22Rv1 (cell line): ENCODE results near the gene MRPL33.
"Not testable (repeated sequence)": the region's sequence is repeated elsewhere in the genome, so short reads cannot be mapped to it uniquely, and the experiment has no call there.

ENCODE experiments used
- H3K27ac ChIP-seq: fragments of 450-650 bp; 2 replicates; pipeline ENCODE4 v1.5.1; 2017
- CTCF ChIP-seq: fragments of 450-650 bp; IDR thresholded peaks from 2 replicates; pipeline ENCODE4 v1.5.1; 2017; ENCODE audit warnings: mild to moderate bottlenecking
- ZFX ChIP-seq: fragments of 450-650 bp; IDR thresholded peaks from 2 replicates; pipeline ENCODE4 v1.6.1; 2017; ENCODE audit warnings: antibody characterized with exemption, borderline replicate concordance

Gene MRPL33

DNA sequence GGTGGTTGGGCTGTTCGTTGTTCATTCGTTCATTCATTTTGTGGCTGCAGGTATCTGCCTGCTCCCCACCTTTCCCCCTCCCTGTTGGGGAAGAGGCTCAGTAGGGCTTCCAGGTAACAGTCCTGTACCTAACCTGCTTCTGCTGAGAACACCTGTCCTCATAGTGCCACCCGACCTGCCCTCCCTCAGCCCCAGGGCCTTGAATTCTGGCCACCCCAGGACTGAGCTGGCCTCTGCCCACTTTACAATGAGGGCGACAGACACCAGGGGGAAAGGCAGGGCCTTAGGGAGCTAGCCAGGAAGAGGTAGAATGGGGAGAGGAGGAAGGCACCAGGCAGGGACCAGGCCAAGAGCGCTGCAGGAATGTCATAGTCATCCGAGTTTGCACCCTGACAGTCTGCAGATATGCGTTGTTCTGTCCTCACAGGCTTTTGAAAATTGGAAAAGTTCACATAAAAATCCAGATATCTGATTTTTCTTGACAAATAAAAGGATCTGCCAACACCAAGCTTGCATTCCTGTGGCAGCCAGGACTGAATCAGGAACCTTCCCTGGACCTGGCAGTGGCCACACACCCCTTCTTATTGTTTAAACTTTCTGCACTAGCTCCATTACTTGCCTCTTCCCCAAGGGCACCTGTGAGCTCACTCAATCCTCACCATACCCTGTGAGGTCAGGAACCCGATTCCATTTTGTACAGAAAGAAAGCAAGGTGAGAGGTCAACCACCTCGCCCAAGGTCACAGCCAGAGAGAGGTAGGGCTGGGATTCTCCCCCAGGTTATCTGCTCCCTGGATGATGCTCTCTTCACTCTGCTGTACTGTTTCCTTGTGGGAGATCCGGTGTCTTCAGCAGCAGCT lies 35.3 kb upstream of the MRPL33 start:
- H3K27ac ChIP-seq, result no peak overlapping the region
- no peak for TF ChIP-seq ZFX

- no peak for TF ChIP-seq CTCF
- no peak for TF ChIP-seq ZFX
- H3K27ac ChIP-seq, result no peak overlapping the region
Measured at GRCh38 chr2:27736890-27737204, 34.7 kb upstream of the MRPL33 start.

DNA sequence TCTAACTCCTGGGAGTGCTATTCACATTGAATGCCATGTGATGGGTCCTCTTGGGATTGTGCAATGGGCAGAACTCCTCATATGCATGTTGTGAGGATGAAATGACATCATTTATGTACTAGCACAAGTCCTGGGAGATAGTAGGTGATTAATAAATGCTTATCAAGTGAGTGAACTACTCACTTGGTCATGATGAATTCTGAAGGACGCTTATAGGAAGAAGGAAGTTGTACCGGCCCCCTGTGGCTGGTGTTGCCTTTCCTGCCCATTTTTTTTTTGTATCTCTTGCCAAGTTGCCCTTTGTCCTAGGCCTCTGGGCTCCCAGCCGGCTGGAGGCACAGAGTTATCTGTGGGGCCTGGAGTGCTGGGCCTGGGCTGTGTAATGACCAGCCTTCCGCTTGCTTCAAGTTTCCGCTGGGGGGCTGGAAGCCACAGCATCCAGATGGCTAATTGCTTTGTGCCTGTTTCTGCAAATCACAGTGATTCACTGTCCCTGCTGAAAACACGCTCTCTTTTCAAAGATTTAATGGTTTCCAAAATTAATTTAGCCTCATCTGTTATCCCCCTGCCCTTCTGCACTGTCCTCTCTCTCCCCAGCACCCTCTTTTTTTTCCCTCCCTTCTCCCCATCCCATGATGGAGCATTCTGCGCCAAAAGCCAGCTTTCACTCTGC lies 33.7 kb upstream of the MRPL33 start:
- H3K27ac ChIP-seq, result no peak overlapping the region
- TF ChIP-seq ZFX (no peak), CTCF (no peak)

DNA sequence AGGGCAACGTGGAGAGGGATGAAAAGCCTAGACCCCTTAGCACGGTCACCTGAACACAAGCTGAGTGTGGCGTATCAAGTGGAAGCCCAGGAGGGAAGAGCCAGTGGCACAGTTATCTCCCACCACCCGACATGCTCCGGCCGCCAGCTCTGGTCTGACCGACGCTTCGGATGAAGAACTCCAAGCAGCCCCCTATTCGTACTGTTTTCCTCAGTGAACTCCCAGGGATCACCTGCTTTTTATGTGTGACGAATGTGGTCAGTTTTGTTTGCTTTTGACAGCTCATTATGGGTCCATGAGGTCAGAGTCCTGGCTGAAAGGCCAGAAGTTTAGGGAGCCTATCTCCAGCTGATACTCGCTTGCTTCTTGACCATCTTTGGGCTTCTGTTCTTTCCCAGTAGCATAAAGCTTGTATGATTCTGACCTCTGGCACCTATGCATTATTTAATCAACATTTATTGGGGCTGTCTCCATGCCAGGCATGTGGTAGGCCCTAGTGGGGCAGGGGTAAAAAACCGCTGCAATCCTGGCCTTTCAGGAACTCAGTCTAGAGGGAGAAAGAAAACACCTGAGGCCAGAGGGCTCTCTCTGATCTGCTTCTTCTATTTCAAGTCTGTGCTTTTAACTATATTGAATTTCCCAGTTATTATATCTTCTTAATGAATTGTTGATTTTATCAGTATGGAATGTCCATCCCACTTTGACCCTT lies 33.0 kb upstream of the MRPL33 start:
- no peak for TF ChIP-seq ZFX
- no peak for TF ChIP-seq CTCF
- no peak overlapping the region for H3K27ac ChIP-seq

- no peak overlapping the region for H3K27ac ChIP-seq
- no peak for TF ChIP-seq CTCF
- no peak for TF ChIP-seq ZFX
Measured at GRCh38 chr2:27739058-27739373, 32.5 kb upstream of the MRPL33 start.

GRCh38 chr2:27741673-27742072 lies 29.8 kb upstream of the MRPL33 start:
- no peak overlapping the region for H3K27ac ChIP-seq
- TF ChIP-seq ZFX (no peak), CTCF (no peak)

- TF ChIP-seq ZFX (no peak), CTCF (no peak)
- no peak overlapping the region for H3K27ac ChIP-seq
Measured at GRCh38 chr2:27742571-27742970, 28.9 kb upstream of the MRPL33 start.

- not testable (repeated sequence) for H3K27ac ChIP-seq
Measured at GRCh38 chr2:27745494-27745893, 26.0 kb upstream of the MRPL33 start.
